PFSK-1 (cell line): Measurements from ENCODE around the gene DYRK1A.

Experiments
- FOXP2 ChIP-seq: optimal IDR thresholded peaks from 2 replicates; pipeline ENCODE3; 2011; ENCODE audit warnings: borderline replicate concordance, control low read depth, inconsistent platforms; ENCODE audit not compliant: insufficient read depth; ENCODE audit errors: extremely low read length, extremely low read depth
- POLR2AphosphoS5 ChIP-seq: IDR thresholded peaks from 2 replicates; pipeline ENCODE4 v1.6.1; 2012; ENCODE audit warnings: low read depth, mild to moderate bottlenecking, control low read depth, low read length, moderate library complexity
- REST ChIP-seq, 2 experiments: IDR thresholded peaks; 2 replicates each; pipeline versions ENCODE4 v1.6.1 to v1.8.0; 2011 to 2012; ENCODE audit warnings: low read depth in 2 of 2, low read length in 2 of 2, control low read depth in 1 of 2, inconsistent platforms in 1 of 2, mild to moderate bottlenecking in 1 of 2, moderate library complexity in 1 of 2; ENCODE audit not compliant: insufficient read depth in 1 of 2
- SIN3A ChIP-seq: IDR thresholded peaks from 2 replicates; pipeline ENCODE4 v1.6.1; 2012; ENCODE audit warnings: mild to moderate bottlenecking, low read length, moderate library complexity, borderline replicate concordance; ENCODE audit not compliant: insufficient read depth
- TAF1 ChIP-seq: IDR thresholded peaks from 2 replicates; pipeline ENCODE4 v1.6.1; 2012; ENCODE audit warnings: low read length, control low read depth, borderline replicate concordance; ENCODE audit not compliant: insufficient read depth

The DYRK1A gene

GRCh38 chr21:37447288-37447936, 80.8 kb downstream of the DYRK1A start:
- TF ChIP-seq REST (IDR thresholded peaks at IDR 0.05; ENCODE audit: insufficient read depth in 1 of 2, low read depth in 2 of 2, low read length in 2 of 2) (no peak), SIN3A (no peak), POLR2AphosphoS5 (no peak), TAF1 (no peak), FOXP2 (no peak)

DNA sequence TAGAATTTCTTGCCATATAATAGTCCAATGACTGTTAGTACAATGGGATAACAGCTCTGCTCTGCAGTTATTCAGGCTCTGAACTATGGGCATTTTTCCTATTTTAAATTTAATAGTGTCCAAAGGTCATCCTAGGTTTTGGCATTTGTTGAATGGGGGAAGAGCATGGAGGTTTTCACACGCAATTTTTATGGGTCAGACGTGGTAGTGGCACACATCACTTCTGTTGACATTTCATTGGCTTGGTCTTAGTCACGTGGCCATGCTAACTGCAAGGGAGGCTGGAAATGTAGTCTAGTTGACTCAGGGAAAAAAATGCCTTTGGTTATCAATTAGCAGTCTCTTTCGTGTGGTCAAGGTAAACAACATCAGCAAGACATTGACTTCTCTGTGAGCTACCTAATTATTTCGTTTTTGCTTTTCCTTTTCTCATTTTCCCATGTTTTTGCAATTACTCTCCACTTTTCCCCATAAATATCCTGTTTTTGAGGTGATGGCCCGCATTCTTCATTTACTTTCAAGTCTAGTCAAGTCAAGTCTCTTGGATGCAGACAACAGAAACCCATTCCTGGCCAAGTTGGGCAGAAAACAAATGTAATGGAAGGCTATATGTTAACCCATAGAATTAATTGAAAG, 82.8 kb downstream of the DYRK1A start:
- TF ChIP-seq POLR2AphosphoS5 (no peak), FOXP2 (no peak), SIN3A (no peak), REST (IDR thresholded peaks at IDR 0.05; ENCODE audit: insufficient read depth in 1 of 2, low read depth in 2 of 2, low read length in 2 of 2) (no peak), TAF1 (no peak)

GRCh38 chr21:37450445-37450941, 83.9 kb downstream of the DYRK1A start:
- TF ChIP-seq POLR2AphosphoS5 = no peak
- no peak for TF ChIP-seq FOXP2
- no peak for TF ChIP-seq TAF1
- no peak for TF ChIP-seq REST (IDR thresholded peaks at IDR 0.05; ENCODE audit: insufficient read depth in 1 of 2, low read depth in 2 of 2, low read length in 2 of 2)
- TF ChIP-seq SIN3A = no peak

DNA sequence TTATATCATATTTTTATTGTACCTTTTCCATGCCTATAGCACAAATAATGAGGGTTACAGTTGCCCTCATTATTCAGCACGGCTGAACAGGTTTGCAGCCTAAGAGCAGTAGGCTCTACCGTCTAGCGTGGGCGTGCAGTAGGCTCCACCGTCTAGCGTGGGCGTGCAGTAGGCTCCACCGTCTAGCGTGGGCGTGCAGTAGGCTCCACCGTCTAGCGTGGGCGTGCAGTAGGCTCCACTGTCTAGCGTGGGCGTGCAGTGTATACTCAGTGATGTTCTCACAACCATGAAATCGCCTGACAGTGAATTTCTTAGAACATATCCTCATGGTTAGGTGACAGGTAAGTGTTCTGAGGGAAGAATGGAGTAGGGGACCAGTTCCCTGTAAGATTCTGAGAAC, 84.9 kb downstream of the DYRK1A start:
- TF ChIP-seq FOXP2 (no peak), TAF1 (no peak), POLR2AphosphoS5 (no peak), SIN3A (no peak), REST (IDR thresholded peaks at IDR 0.05; ENCODE audit: insufficient read depth in 1 of 2, low read depth in 2 of 2, low read length in 2 of 2) (no peak)
